GM12801 (cell line): Measurements from ENCODE around the gene ZNF536.

Experiments used
- CTCF ChIP-seq: IDR thresholded peaks from one replicate; pipeline ENCODE4 v1.5.1; 2011; ENCODE audit warnings: control low read depth; ENCODE audit not compliant: insufficient read length; ENCODE audit errors: extremely low read depth

The ZNF536 gene

GRCh38 chr19:30446850-30447552 is 74.8 kb downstream of the ZNF536 start:
- no peak for TF ChIP-seq CTCF

- TF ChIP-seq CTCF: no peak
Measured at GRCh38 chr19:30447553-30447870, 75.3 kb downstream of the ZNF536 start.

- TF ChIP-seq CTCF: no peak
Measured at GRCh38 chr19:30448386-30449077, 76.3 kb downstream of the ZNF536 start.

GRCh38 chr19:30449078-30449590 is 77.0 kb downstream of the ZNF536 start:
- TF ChIP-seq CTCF: no peak

GRCh38 chr19:30449673-30450072 is 77.5 kb downstream of the ZNF536 start:
- no peak for TF ChIP-seq CTCF

GRCh38 chr19:30450100-30450499 is 77.9 kb downstream of the ZNF536 start:
- no peak for TF ChIP-seq CTCF

GRCh38 chr19:30450835-30451321 is 78.7 kb downstream of the ZNF536 start:
- TF ChIP-seq CTCF: no peak
